Astrocyte (in vitro differentiated cells and primary cell): ENCODE measurements around the gene HPN.

Source experiments
- EZH2 ChIP-seq: IDR thresholded peaks from 2 replicates; pipeline ENCODE4 v1.6.1; 2012; ENCODE audit warnings: mild to moderate bottlenecking, low read length, inconsistent platforms; ENCODE audit not compliant: insufficient read depth
- TF ChIP-seq, protein P1 (sequence below): IDR thresholded peaks from 2 replicates; pipeline ENCODE4 v1.5.1; 2011; ENCODE audit warnings: low read depth, mild to moderate bottlenecking, inconsistent platforms, low read length, moderate library complexity; ENCODE audit not compliant: insufficient read depth

DNA sequence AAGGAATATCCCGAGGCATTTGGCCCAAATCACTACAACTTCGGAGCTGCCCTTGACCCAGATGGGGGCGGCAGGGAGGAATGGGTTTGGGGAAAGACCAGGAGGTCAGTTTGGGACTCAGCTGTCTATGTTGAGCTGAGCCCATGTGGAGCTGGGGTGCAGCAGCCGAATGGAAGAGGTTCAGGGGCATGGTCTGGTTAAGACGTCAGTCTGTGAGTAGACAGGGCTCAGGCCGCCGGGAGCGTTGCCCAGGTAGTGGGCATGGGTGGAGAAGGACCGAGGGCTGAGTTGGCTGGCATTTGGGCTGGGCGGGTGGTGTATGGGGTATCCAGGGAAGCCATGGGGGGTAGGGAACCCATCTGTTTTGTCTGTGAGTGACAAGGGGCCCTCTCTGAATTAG is 20.5 kb upstream of the HPN start:
- TF ChIP-seq, protein P1, sequence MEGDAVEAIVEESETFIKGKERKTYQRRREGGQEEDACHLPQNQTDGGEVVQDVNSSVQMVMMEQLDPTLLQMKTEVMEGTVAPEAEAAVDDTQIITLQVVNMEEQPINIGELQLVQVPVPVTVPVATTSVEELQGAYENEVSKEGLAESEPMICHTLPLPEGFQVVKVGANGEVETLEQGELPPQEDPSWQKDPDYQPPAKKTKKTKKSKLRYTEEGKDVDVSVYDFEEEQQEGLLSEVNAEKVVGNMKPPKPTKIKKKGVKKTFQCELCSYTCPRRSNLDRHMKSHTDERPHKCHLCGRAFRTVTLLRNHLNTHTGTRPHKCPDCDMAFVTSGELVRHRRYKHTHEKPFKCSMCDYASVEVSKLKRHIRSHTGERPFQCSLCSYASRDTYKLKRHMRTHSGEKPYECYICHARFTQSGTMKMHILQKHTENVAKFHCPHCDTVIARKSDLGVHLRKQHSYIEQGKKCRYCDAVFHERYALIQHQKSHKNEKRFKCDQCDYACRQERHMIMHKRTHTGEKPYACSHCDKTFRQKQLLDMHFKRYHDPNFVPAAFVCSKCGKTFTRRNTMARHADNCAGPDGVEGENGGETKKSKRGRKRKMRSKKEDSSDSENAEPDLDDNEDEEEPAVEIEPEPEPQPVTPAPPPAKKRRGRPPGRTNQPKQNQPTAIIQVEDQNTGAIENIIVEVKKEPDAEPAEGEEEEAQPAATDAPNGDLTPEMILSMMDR = no peak
- TF ChIP-seq EZH2 = no peak
